H1 (cell line): Measurements from ENCODE around the gene ATP1B3. TPM values are rescaled to one million over a fixed set of nuclear protein-coding genes. Genes with fewer than 3 reads are reported as not detected.
A peak's percentile ranks its signal among the peaks of the same experiment; 100 is the strongest.

ENCODE experiments used
- CTCF ChIA-PET: fragments of 300-600 bp; sonication (Branson Sonifier 250); formaldehyde crosslinking; loops from one replicate; lab custom pipeline; 2021; ENCODE audit not compliant: partially characterized antibody; lab: Charles Lee
- POLR2A ChIA-PET: fragments of 300-600 bp; sonication (Branson Sonifier 250); formaldehyde crosslinking; loops from one replicate; lab custom pipeline; 2021; ENCODE audit warnings: inconsistent platforms; ENCODE audit not compliant: partially characterized antibody; lab: Charles Lee
- DNase-seq, 2 experiments: peaks; one replicate each; pipeline versions ENCODE4 v3.0.0 to v3.0.0-alpha.2; 2010 to 2022; ENCODE audit warnings: low spot score in 2 of 2, low read depth in 1 of 2, mixed read lengths in 1 of 2
- FAIRE-seq: peaks from 2 replicates; lab custom pipeline; 2011; peaks lifted over from hg19 to GRCh38; lab: Jason Lieb, UNC
- H2AFZ ChIP-seq: 2 replicates; pipeline ENCODE4 v1.8.1; 2012; ENCODE audit warnings: low read length, inconsistent platforms
- H2AK5ac ChIP-seq: 2 replicates; pipeline ENCODE4 v1.6.1; 2013; ENCODE audit warnings: low read depth, low read length
- H2BK120ac ChIP-seq: replicated peaks from 2 replicates; pipeline ENCODE3; 2013; ENCODE audit warnings: low read depth, low read length, inconsistent platforms
- H2BK12ac ChIP-seq: 2 replicates; pipeline ENCODE4 v1.6.1; 2013; ENCODE audit warnings: low read depth, low read length
- H2BK15ac ChIP-seq: 2 replicates; pipeline ENCODE4 v1.6.1; 2013; ENCODE audit warnings: low read length
- H2BK20ac ChIP-seq: 2 replicates; pipeline ENCODE4 v1.6.1; 2013; ENCODE audit warnings: low read length
- H2BK5ac ChIP-seq: 2 replicates; pipeline ENCODE4 v1.6.1; 2013; ENCODE audit warnings: low read depth, low read length
- H3K14ac ChIP-seq: 2 replicates; pipeline ENCODE4 v1.6.1; 2013; ENCODE audit warnings: inconsistent platforms; ENCODE audit not compliant: insufficient read length
- H3K18ac ChIP-seq: 2 replicates; pipeline ENCODE4 v1.6.1; 2013; ENCODE audit warnings: low read length; ENCODE audit errors: extremely low read depth
- H3K23ac ChIP-seq: 2 replicates; pipeline ENCODE4 v1.6.1; 2013; ENCODE audit warnings: inconsistent platforms; ENCODE audit not compliant: insufficient read length
- H3K23me2 ChIP-seq: 2 replicates; pipeline ENCODE4 v1.6.1; 2013; ENCODE audit warnings: low read depth, low read length
- H3K27ac ChIP-seq: 2 replicates; pipeline ENCODE4 v1.6.1; 2011; ENCODE audit warnings: low read depth, low read length, inconsistent platforms
- H3K27me3 ChIP-seq, 4 experiments: replicated peaks in 1 of 4; 1 replicate in 1 of 4; 2 replicates in 3 of 4; pipeline versions ENCODE4 v1.6.1 to v1.8.1; 2011 to 2013; ENCODE audit warnings: low read length in 3 of 4, mild to moderate bottlenecking in 3 of 4, inconsistent platforms in 2 of 4, mixed read lengths in 2 of 4, moderate library complexity in 1 of 4; ENCODE audit not compliant: control insufficient read depth in 3 of 4, insufficient read depth in 3 of 4; ENCODE audit errors: extremely low read depth in 1 of 4
- H3K36me3 ChIP-seq, 4 experiments: 2 replicates each; pipeline versions ENCODE4 v1.6.1 to v1.8.1; 2011 to 2013; ENCODE audit warnings: mild to moderate bottlenecking in 4 of 4, low read length in 3 of 4, moderate library complexity in 2 of 4, control low read depth in 1 of 4, inconsistent platforms in 1 of 4; ENCODE audit not compliant: insufficient read depth in 4 of 4, control insufficient read depth in 2 of 4
- H3K4ac ChIP-seq: replicated peaks from 2 replicates; pipeline ENCODE3; 2013; ENCODE audit warnings: low read length, low read depth, mixed read lengths, inconsistent platforms; ENCODE audit not compliant: insufficient read length
- H3K4me1 ChIP-seq, 4 experiments: replicated peaks in 1 of 4; 1 replicate in 1 of 4; 2 replicates in 3 of 4; pipeline versions ENCODE4 v1.6.1 to v1.8.1; 2011 to 2013; ENCODE audit warnings: low read length in 3 of 4, inconsistent platforms in 2 of 4, mixed read lengths in 1 of 4; ENCODE audit not compliant: insufficient read depth in 4 of 4, control insufficient read depth in 3 of 4
- H3K4me2 ChIP-seq, 2 experiments: 2 replicates each; pipeline versions ENCODE4 v1.6.1 to v1.8.1; 2011 to 2013; ENCODE audit warnings: low read depth in 2 of 2, low read length in 2 of 2, control low read depth in 1 of 2, inconsistent platforms in 1 of 2, mild to moderate bottlenecking in 1 of 2; ENCODE audit not compliant: insufficient read depth in 1 of 2
- H3K4me3 ChIP-seq, 4 experiments: fragments of 200-600, 300-600 bp in 1 of 4; sonication (generic), shearing (Covaris generic), sonication (Bioruptor Twin) in 1 of 4; 2 replicates each; pipeline versions ENCODE4 v1.5.1 to v1.8.1; 2011 to 2016; ENCODE audit warnings: low read length in 4 of 4, low read depth in 3 of 4, control low read depth in 2 of 4, inconsistent platforms in 2 of 4, mild to moderate bottlenecking in 2 of 4, mixed read lengths in 1 of 4, moderate library complexity in 1 of 4; ENCODE audit not compliant: insufficient read depth in 2 of 4; ENCODE audit errors: extremely low read depth in 1 of 4
- H3K56ac ChIP-seq: replicated peaks from 2 replicates; pipeline ENCODE3; 2013; ENCODE audit warnings: low read depth, mild to moderate bottlenecking, mixed read lengths, low read length, inconsistent platforms; ENCODE audit not compliant: insufficient read length
- H3K79me1 ChIP-seq: 2 replicates; pipeline ENCODE4 v1.6.1; 2013; ENCODE audit warnings: low read depth, low read length, control low read depth
- H3K79me2 ChIP-seq, 2 experiments: 2 replicates each; pipeline versions ENCODE4 v1.6.1 to v1.8.1; 2012 to 2013; ENCODE audit warnings: low read length in 2 of 2, mild to moderate bottlenecking in 2 of 2, inconsistent platforms in 1 of 2; ENCODE audit not compliant: insufficient read depth in 2 of 2, control insufficient read depth in 1 of 2
- H3K9ac ChIP-seq, 4 experiments: replicated peaks in 1 of 4; 1 replicate in 1 of 4; 2 replicates in 3 of 4; pipeline versions ENCODE4 v1.6.1 to v1.8.1; 2011 to 2013; ENCODE audit warnings: low read depth in 3 of 4, low read length in 3 of 4, control low read depth in 2 of 4, mild to moderate bottlenecking in 2 of 4, moderate library complexity in 2 of 4, inconsistent platforms in 1 of 4; ENCODE audit errors: extremely low read depth in 1 of 4
- H3K9me3 ChIP-seq, 2 experiments: 2 replicates each; pipeline versions ENCODE4 v1.6.1 to v1.8.1; 2012 to 2013; ENCODE audit warnings: mild to moderate bottlenecking in 2 of 2, moderate library complexity in 2 of 2, control low read depth in 1 of 2, inconsistent platforms in 1 of 2, low read depth in 1 of 2, low read length in 1 of 2, mixed read lengths in 1 of 2; ENCODE audit not compliant: insufficient read depth in 2 of 2
- H4K20me1 ChIP-seq, 2 experiments: replicated peaks in 1 of 2; 2 replicates each; pipeline versions ENCODE3 to v1.8.1; 2011 to 2013; ENCODE audit warnings: inconsistent platforms in 2 of 2, low read length in 2 of 2, mild to moderate bottlenecking in 1 of 2; ENCODE audit not compliant: insufficient read depth in 2 of 2, control insufficient read depth in 1 of 2
- H4K5ac ChIP-seq: 2 replicates; pipeline ENCODE4 v1.6.1; 2013; ENCODE audit warnings: low read length, low read depth, mixed read lengths, inconsistent platforms; ENCODE audit not compliant: insufficient read length
- H4K8ac ChIP-seq: 2 replicates; pipeline ENCODE4 v1.8.0; 2013; ENCODE audit warnings: mild to moderate bottlenecking, moderate library complexity, low read length, inconsistent platforms; ENCODE audit not compliant: insufficient read depth; ENCODE audit errors: extremely low read depth
- H4K91ac ChIP-seq: replicated peaks from 2 replicates; pipeline ENCODE3; 2013; ENCODE audit warnings: low read length, mixed read lengths, inconsistent platforms; ENCODE audit not compliant: insufficient read length
- CBX5 ChIP-seq: fragments of 300-800, 300-1000 bp; sonication (generic); IDR thresholded peaks from 2 replicates; pipeline ENCODE4 v1.7.1; 2016; ENCODE audit warnings: antibody characterized with exemption, low read length, low read depth
- CEBPB ChIP-seq: IDR thresholded peaks from 2 replicates; pipeline ENCODE4 v1.6.1; 2012; ENCODE audit warnings: low read depth, low read length
- CREB1 ChIP-seq: IDR thresholded peaks from 2 replicates; pipeline ENCODE4 v1.6.1; 2012; ENCODE audit warnings: inconsistent platforms
- FOSL1 ChIP-seq: IDR thresholded peaks from 2 replicates; pipeline ENCODE4 v1.6.1; 2011; ENCODE audit warnings: mild to moderate bottlenecking, low read depth, low read length, moderate library complexity; ENCODE audit not compliant: insufficient read depth
- GTF2F1 ChIP-seq: IDR thresholded peaks from 2 replicates; pipeline ENCODE4 v1.6.1; 2012; ENCODE audit warnings: low read depth, low read length, improper control_type of control experiment, borderline replicate concordance
- HDAC2 ChIP-seq, 2 experiments: fragments of 300-600 bp in 1 of 2; sonication (generic) in 1 of 2; IDR thresholded peaks; 2 replicates each; pipeline ENCODE4 v1.6.1; 2011 to 2012; ENCODE audit warnings: low read depth in 2 of 2, low read length in 2 of 2, mild to moderate bottlenecking in 2 of 2, moderate library complexity in 2 of 2, borderline replicate concordance in 1 of 2, inconsistent platforms in 1 of 2
- NANOG ChIP-seq: IDR thresholded peaks from 2 replicates; pipeline ENCODE4 v1.6.1; 2011; ENCODE audit warnings: low read length, low read depth, mild to moderate bottlenecking, inconsistent platforms; ENCODE audit not compliant: insufficient read depth, poor library complexity, severe bottlenecking
- NRF1 ChIP-seq: IDR thresholded peaks from 2 replicates; pipeline ENCODE4 v1.6.1; 2011; ENCODE audit warnings: mild to moderate bottlenecking, low read depth, low read length, improper control_type of control experiment
- POLR2A ChIP-seq, 2 experiments: IDR thresholded peaks; 1 replicate in 1 of 2; 2 replicates in 1 of 2; pipeline ENCODE4 v1.6.1; 2011; ENCODE audit warnings: low read depth in 2 of 2, low read length in 2 of 2, mild to moderate bottlenecking in 2 of 2; ENCODE audit errors: control extremely low read depth in 1 of 2
- POU5F1 ChIP-seq: IDR thresholded peaks from 2 replicates; pipeline ENCODE4 v1.6.1; 2011; ENCODE audit warnings: low read depth, mild to moderate bottlenecking, low read length, moderate library complexity
- RFX5 ChIP-seq: IDR thresholded peaks from 2 replicates; pipeline ENCODE4 v1.6.1; 2011; ENCODE audit warnings: low read depth, low read length, improper control_type of control experiment, borderline replicate concordance
- SP1 ChIP-seq: IDR thresholded peaks from 2 replicates; pipeline ENCODE4 v1.6.1; 2011; ENCODE audit warnings: low read depth, low read length
- TAF1 ChIP-seq: IDR thresholded peaks from 2 replicates; pipeline ENCODE4 v1.6.1; 2011; ENCODE audit warnings: mild to moderate bottlenecking, low read depth, low read length
- TAF7 ChIP-seq: optimal IDR thresholded peaks from 2 replicates; pipeline ENCODE3; 2011; ENCODE audit warnings: low read depth, mild to moderate bottlenecking, inconsistent platforms, low read length, moderate library complexity, borderline replicate concordance
- TBP ChIP-seq: IDR thresholded peaks from 2 replicates; pipeline ENCODE4 v1.6.1; 2011; ENCODE audit warnings: low read depth, low read length, improper control_type of control experiment
- WGBS, 2 experiments: shearing (Covaris generic) in 1 of 2; methylation state at CpG; one replicate each; pipeline versions ENCODE4 v1.1.6 to v1.1.7; 2013 to 2015; ENCODE audit warnings: low lambda C conversion rate in 2 of 2, mixed read lengths in 2 of 2, inconsistent platforms in 1 of 2, low coverage in 1 of 2, missing lambda C conversion rate in 1 of 2; ENCODE audit not compliant: insufficient replicate concordance in 2 of 2, insufficient coverage in 1 of 2, insufficient read length in 1 of 2; ENCODE audit errors: extremely low coverage in 1 of 2, missing lambda C conversion rate in 1 of 2; 5-methylcytosine and 5-hydroxymethylcytosine counted together
- polyA plus RNA-seq, 7 experiments: library from polyadenylated mRNA; depleted of rRNA in 3 of 7; stranded (reverse) in 5 of 7; unstranded in 2 of 7; fragments of >200 nt in 5 of 7; fragments of 200-250 nt in 2 of 7; gene quantifications; 1 replicate in 5 of 7; 2 replicates in 1 of 7; 4 replicates in 1 of 7; pipeline versions ENCODE4 v1.2.1 to v1.2.3, GENCODE V29; 2011 to 2013; ENCODE audit warnings: missing spikeins in 2 of 7, mixed read lengths in 2 of 7
- total RNA-seq: library from RNA; stranded (reverse); fragmentation: NEBNext Ultra II Directional; extraction: Animal tissue kit (Norgen Biotek cat#: 25700); gene quantifications from 2 replicates; pipeline ENCODE4 v1.2.1, GENCODE V29; 2021

Gene ATP1B3
- total and polyA plus RNA-seq, 2 of the 8 experiments (the other 6 are each of a cell fraction or from before 2014, with no cell fraction given) = 233 to 342 TPM

GRCh38 chr3:141860086-141860669 is 16.3 kb upstream of the ATP1B3 start:
- no peaks in the 10 kb centered on the region for H3K27me3 ChIP-seq
- no peak overlapping the region; the same call in 1 of the 2 replicates for H2BK15ac ChIP-seq
- peak overlapping the region; percentile 26; the same call in 1 of the 2 replicates for H2AFZ ChIP-seq
- H2BK5ac ChIP-seq = no peak overlapping the region
- no peak overlapping the region for H4K91ac ChIP-seq
- DNase-seq (no peak), FAIRE-seq (no peak)
- no peak overlapping the region for H3K18ac ChIP-seq
- ChIA-PET POLR2A (interaction anchor here (1.5 kb wide), 1 partner anchor 15 kb away, joined by 5 read pairs; no protein-coding TSS in a partner anchor), CTCF (interaction anchor here (0.6 to 1.2 kb wide), 2 partner anchors 53 to 1134 kb away, joined by 3 read pairs; no protein-coding TSS in a partner anchor)
- H2BK120ac ChIP-seq = no peak overlapping the region
- H3K27ac ChIP-seq = no peak overlapping the region
- no peak overlapping the region for H3K56ac ChIP-seq
- H3K9me3 ChIP-seq = no peaks in the 10 kb centered on the region
- H3K4me1 ChIP-seq = no peaks in the 10 kb centered on the region
- H3K79me2 ChIP-seq = no peaks in the 10 kb centered on the region
- no peaks in the 10 kb centered on the region for H4K20me1 ChIP-seq
- H2BK12ac ChIP-seq = no peak overlapping the region
- no peak overlapping the region for H3K9ac ChIP-seq
- H3K4me3 ChIP-seq = no peak overlapping the region
- H3K14ac ChIP-seq = no peak overlapping the region
- no peak overlapping the region for H3K4ac ChIP-seq
- H3K23me2 ChIP-seq = no peaks in the 10 kb centered on the region
- H3K23ac ChIP-seq = no peak overlapping the region
- H3K36me3 ChIP-seq = no peaks in the 10 kb centered on the region
- H3K79me1 ChIP-seq = no peaks in the 10 kb centered on the region
- H2BK20ac ChIP-seq = no peak overlapping the region
- H4K5ac ChIP-seq = no peak overlapping the region
- no peak overlapping the region for H2AK5ac ChIP-seq
- H4K8ac ChIP-seq = no peak overlapping the region
- WGBS, 2 experiments = 83% methylated on average over 2 of the region's 2 CpGs; no CpG with 5 or more reads in 1 of the 2 experiments
- no peak overlapping the region for H3K4me2 ChIP-seq
- TF ChIP-seq SP1 (no peak), HDAC2 (IDR thresholded peaks at IDR 0.05; ENCODE audit: borderline replicate concordance in 1 of 2, low read depth in 2 of 2, low read length in 2 of 2) (no peak), GTF2F1 (no peak), CREB1 (no peak), FOSL1 (no peak), TBP (no peak), POLR2A (IDR thresholded peaks at IDR 0.05; ENCODE audit: control extremely low read depth in 1 of 2, low read depth in 2 of 2, low read length in 2 of 2) (no peak), TAF7 (no peak), CBX5 (no peak), RFX5 (no peak), POU5F1 (no peak), TAF1 (no peak), NRF1 (no peak), NANOG (no peak), CEBPB (no peak)
